Measurements from ENCODE around the gene TRMT11. TPM values are rescaled to one million over a fixed set of nuclear protein-coding genes. Genes with fewer than 3 reads are reported as not detected.

The TRMT11 gene
- total RNA-seq, 1 experiment from 2014 or later = 140 TPM

DNA sequence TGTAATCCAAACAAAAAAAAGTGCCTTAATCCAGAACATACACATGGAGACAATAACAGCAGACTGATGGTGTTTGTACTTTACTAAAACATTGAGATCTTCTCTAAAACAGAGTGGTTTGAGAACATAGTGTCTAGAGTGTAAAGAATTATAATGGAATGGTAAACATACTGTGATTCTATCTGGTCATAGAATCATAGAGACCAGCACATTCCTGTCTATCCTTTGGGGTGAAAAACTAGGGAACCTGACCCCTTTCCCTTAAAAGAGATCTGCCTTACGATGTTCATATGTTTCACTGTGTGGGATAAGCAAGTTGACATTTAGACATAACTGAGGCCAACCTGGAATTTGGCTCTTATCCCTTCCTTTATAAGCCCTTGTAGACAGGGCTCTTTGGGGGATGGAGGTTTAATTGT lies 55.7 kb downstream of the TRMT11 start:
- Histone ChIP-seq H3K9ac (ENCODE audit: low read length) (no peak overlapping the region), H3K79me2 (ENCODE audit: low read length) (peaks cover 56% of the 10 kb centered on the region), H3K4me1 (ENCODE audit: low read length) (no peaks in the 10 kb centered on the region), H3K9me2 (replicated peaks; ENCODE audit: insufficient read depth, low read length) (no peaks in the 10 kb centered on the region), H3K36me3 (ENCODE audit: insufficient read depth, low read length) (peaks cover 64% of the 10 kb centered on the region), H4K20me1 (ENCODE audit: insufficient read depth, low read depth, low read length) (no peaks in the 10 kb centered on the region), H3K9me3 (ENCODE audit: low read length) (no peaks in the 10 kb centered on the region), H3K27me3 (ENCODE audit: low read length) (no peaks in the 10 kb centered on the region), H3K27ac (ENCODE audit: low read length) (no peak overlapping the region), H3K4me2 (ENCODE audit: low read depth, low read length, poor library complexity, severe bottlenecking) (no peak overlapping the region), H3K4me3 (ENCODE audit: low read length) (no peak overlapping the region), H2AFZ (ENCODE audit: low read length) (no peak overlapping the region)
- DNase-seq = no peak

DNA sequence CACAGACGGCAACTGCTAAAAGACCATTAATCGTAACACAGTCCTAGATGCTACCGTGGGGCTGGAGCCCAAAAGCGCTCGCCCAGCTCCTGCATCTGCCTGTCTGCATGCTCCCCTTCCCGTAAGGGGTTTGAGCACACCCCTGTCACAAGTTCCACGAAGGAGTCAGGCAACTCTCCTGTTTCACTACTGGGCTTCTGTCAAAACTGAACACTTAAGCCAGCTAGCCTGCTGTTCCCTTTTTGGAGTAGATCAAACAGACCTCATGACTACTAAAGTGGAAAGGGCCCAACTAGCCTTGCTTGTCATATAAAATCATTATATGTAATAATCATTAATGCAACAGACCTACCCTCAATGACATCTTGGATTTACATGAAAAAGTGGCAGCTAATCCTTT lies 61.3 kb downstream of the TRMT11 start:
- Histone ChIP-seq H3K36me3 (ENCODE audit: insufficient read depth, low read length) (peaks cover 20% of the 10 kb centered on the region), H3K4me2 (ENCODE audit: low read depth, low read length, poor library complexity, severe bottlenecking) (no peak overlapping the region), H3K9ac (ENCODE audit: low read length) (no peak overlapping the region), H3K9me3 (ENCODE audit: low read length) (no peaks in the 10 kb centered on the region), H3K79me2 (ENCODE audit: low read length) (peaks cover 27% of the 10 kb centered on the region), H3K4me3 (ENCODE audit: low read length) (no peak overlapping the region), H3K4me1 (ENCODE audit: low read length) (no peaks in the 10 kb centered on the region), H4K20me1 (ENCODE audit: insufficient read depth, low read depth, low read length) (no peaks in the 10 kb centered on the region), H3K9me2 (replicated peaks; ENCODE audit: insufficient read depth, low read length) (no peaks in the 10 kb centered on the region), H3K27ac (ENCODE audit: low read length) (no peak overlapping the region), H2AFZ (ENCODE audit: low read length) (no peak overlapping the region), H3K27me3 (ENCODE audit: low read length) (no peaks in the 10 kb centered on the region)
- no peak for DNase-seq

DNA sequence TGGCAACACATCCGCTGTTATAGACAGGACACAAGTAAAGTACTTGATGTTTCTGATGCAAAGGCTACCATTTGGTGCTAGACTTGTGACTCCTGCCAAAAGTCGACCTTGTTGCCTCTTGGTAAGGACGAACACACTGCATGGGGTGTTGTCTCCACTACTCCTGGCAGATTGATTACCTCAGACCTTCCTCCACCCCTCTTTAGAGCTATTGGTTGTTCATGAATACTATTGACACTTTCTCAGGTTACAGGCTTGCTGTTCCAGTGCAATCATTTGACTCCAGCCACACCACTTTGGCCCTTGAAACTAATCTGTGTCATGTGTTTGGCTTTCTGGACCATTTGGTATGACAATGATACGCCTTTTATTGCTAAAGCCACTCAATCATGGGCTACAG lies 62.3 kb downstream of the TRMT11 start:
- no peak overlapping the region for H2AFZ ChIP-seq (ENCODE audit: low read length)
- H3K27me3 ChIP-seq (ENCODE audit: low read length) = no peaks in the 10 kb centered on the region
- no peaks in the 10 kb centered on the region for H3K9me3 ChIP-seq (ENCODE audit: low read length)
- H3K36me3 ChIP-seq (ENCODE audit: insufficient read depth, low read length) = peaks cover 28% of the 10 kb centered on the region
- no peaks in the 10 kb centered on the region for H3K4me1 ChIP-seq (ENCODE audit: low read length)
- H3K9ac ChIP-seq (ENCODE audit: low read length) = no peak overlapping the region
- no peak for DNase-seq
- H3K4me3 ChIP-seq (ENCODE audit: low read length) = no peak overlapping the region
- H3K4me2 ChIP-seq (ENCODE audit: low read depth, low read length, poor library complexity, severe bottlenecking) = no peak overlapping the region
- peaks cover 25% of the 10 kb centered on the region for H3K79me2 ChIP-seq (ENCODE audit: low read length)
- no peaks in the 10 kb centered on the region for H4K20me1 ChIP-seq (ENCODE audit: insufficient read depth, low read depth, low read length)
- H3K27ac ChIP-seq (ENCODE audit: low read length) = no peak overlapping the region
- H3K9me2 ChIP-seq (replicated peaks; ENCODE audit: insufficient read depth, low read length) = no peaks in the 10 kb centered on the region

DNA sequence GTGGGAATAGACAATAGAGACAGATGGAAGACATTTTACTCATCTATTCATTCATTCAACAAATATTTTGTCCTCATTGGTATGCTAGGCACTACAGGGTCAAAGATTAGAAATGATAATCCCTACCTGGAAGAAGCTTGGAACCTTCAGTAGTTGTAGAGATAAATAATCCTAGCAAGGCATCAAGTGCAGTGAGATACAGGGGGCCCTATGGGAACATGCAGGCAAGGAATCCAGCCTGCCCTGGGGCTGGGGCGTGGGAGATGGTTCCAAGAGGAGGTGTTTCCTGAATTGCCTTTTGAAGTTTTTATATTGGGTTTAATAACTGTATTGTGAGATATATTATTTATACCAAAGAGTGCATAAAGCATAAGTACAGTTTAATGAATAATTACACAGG lies 64.5 kb downstream of the TRMT11 start:
- H3K9ac ChIP-seq (ENCODE audit: low read length) = no peak overlapping the region
- H4K20me1 ChIP-seq (ENCODE audit: insufficient read depth, low read depth, low read length) = no peaks in the 10 kb centered on the region
- DNase-seq = no peak
- peaks cover 37% of the 10 kb centered on the region for H3K36me3 ChIP-seq (ENCODE audit: insufficient read depth, low read length)
- no peaks in the 10 kb centered on the region for H3K9me3 ChIP-seq (ENCODE audit: low read length)
- H3K4me3 ChIP-seq (ENCODE audit: low read length) = no peak overlapping the region
- no peak overlapping the region for H2AFZ ChIP-seq (ENCODE audit: low read length)
- no peaks in the 10 kb centered on the region for H3K27me3 ChIP-seq (ENCODE audit: low read length)
- H3K27ac ChIP-seq (ENCODE audit: low read length) = no peak overlapping the region
- H3K79me2 ChIP-seq (ENCODE audit: low read length) = peaks cover 13% of the 10 kb centered on the region; the same call in 1 of the 2 replicates
- no peaks in the 10 kb centered on the region for H3K4me1 ChIP-seq (ENCODE audit: low read length)
- H3K9me2 ChIP-seq (replicated peaks; ENCODE audit: insufficient read depth, low read length) = no peaks in the 10 kb centered on the region
- H3K4me2 ChIP-seq (ENCODE audit: low read depth, low read length, poor library complexity, severe bottlenecking) = no peak overlapping the region

DNA sequence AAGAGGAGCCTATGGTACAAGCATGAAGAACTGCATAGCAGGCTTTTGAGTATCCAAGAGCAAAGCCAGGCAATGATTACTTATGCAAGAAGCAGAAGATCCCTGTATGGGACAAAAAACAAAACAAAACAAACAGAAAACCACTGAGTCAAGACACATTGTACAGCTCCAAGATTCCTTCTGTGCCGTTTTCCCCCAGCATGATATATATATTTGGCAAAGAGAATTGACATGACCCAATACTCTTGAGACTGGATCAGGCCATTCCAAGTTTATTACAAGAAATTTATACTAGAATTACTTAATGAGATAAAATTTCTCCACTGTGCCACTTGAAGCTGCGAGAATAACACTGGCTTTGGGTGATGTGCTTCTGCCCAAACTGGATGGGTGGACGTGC lies 65.5 kb downstream of the TRMT11 start:
- H3K9me2 ChIP-seq (replicated peaks; ENCODE audit: insufficient read depth, low read length) = no peaks in the 10 kb centered on the region
- H3K27me3 ChIP-seq (ENCODE audit: low read length) = no peaks in the 10 kb centered on the region
- no peak overlapping the region for H2AFZ ChIP-seq (ENCODE audit: low read length)
- H3K36me3 ChIP-seq (ENCODE audit: insufficient read depth, low read length) = peaks cover 31% of the 10 kb centered on the region
- no peak overlapping the region for H3K4me3 ChIP-seq (ENCODE audit: low read length)
- no peak overlapping the region for H3K27ac ChIP-seq (ENCODE audit: low read length)
- no peaks in the 10 kb centered on the region for H3K4me1 ChIP-seq (ENCODE audit: low read length)
- no peak overlapping the region for H3K4me2 ChIP-seq (ENCODE audit: low read depth, low read length, poor library complexity, severe bottlenecking)
- H3K9ac ChIP-seq (ENCODE audit: low read length) = no peak overlapping the region
- DNase-seq = no peak
- no peaks in the 10 kb centered on the region for H3K9me3 ChIP-seq (ENCODE audit: low read length)
- peaks cover 5% of the 10 kb centered on the region; the same call in 1 of the 2 replicates for H3K79me2 ChIP-seq (ENCODE audit: low read length)
- H4K20me1 ChIP-seq (ENCODE audit: insufficient read depth, low read depth, low read length) = no peaks in the 10 kb centered on the region

DNA sequence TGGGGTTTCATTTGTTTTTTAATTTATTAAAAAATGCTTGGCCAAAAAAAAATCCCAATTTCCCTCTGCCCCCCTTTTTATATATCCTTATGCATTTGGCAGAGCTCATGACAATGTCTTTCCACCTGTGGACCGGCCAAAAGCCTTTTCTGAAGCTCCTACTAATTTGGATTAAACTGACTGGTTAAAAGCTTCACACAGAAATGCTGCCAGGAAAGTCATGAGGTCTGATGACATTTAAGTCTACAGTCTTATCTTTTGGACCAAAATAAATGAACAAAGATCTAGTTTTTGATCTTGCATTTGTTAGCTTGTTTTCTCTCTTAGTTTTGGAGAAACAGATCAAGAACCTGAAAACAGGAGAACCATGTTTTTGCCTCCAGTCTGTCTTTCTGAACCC lies 66.1 kb downstream of the TRMT11 start:
- H3K9me3 ChIP-seq (ENCODE audit: low read length) = no peaks in the 10 kb centered on the region
- H2AFZ ChIP-seq (ENCODE audit: low read length) = no peak overlapping the region
- no peaks in the 10 kb centered on the region for H4K20me1 ChIP-seq (ENCODE audit: insufficient read depth, low read depth, low read length)
- H3K4me1 ChIP-seq (ENCODE audit: low read length) = no peaks in the 10 kb centered on the region
- H3K27ac ChIP-seq (ENCODE audit: low read length) = no peak overlapping the region
- H3K4me2 ChIP-seq (ENCODE audit: low read depth, low read length, poor library complexity, severe bottlenecking) = no peak overlapping the region
- H3K4me3 ChIP-seq (ENCODE audit: low read length) = no peak overlapping the region
- H3K9me2 ChIP-seq (replicated peaks; ENCODE audit: insufficient read depth, low read length) = no peaks in the 10 kb centered on the region
- H3K9ac ChIP-seq (ENCODE audit: low read length) = no peak overlapping the region
- H3K36me3 ChIP-seq (ENCODE audit: insufficient read depth, low read length) = peaks cover 28% of the 10 kb centered on the region
- no peaks in the 10 kb centered on the region for H3K27me3 ChIP-seq (ENCODE audit: low read length)
- H3K79me2 ChIP-seq (ENCODE audit: low read length) = peaks cover 9% of the 10 kb centered on the region; the same call in 1 of the 2 replicates
- no peak for DNase-seq

DNA sequence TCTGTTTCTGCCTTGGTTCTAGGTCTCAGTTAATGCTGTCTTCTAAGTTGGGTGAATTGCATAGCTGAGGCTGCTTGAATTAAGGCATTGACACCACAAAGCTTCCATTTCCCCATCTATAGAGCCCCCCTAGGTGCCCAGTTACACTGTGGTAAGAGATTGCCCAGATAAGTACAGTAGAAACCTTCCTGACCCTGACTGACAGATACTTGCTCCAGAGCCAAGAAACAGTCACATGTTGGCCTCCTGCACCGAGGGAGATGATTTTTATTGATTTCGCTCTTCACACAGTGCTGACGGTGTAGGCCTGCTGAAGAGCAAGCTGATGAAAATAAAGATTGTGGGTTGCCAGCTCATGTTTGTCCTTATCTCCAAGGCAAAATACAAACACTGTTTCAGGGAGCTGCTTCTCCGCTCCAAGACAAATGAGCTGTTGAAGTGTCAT lies 67.9 kb downstream of the TRMT11 start:
- no peaks in the 10 kb centered on the region for H3K9me2 ChIP-seq (replicated peaks; ENCODE audit: insufficient read depth, low read length)
- peaks cover 27% of the 10 kb centered on the region for H3K36me3 ChIP-seq (ENCODE audit: insufficient read depth, low read length)
- no peaks in the 10 kb centered on the region for H3K9me3 ChIP-seq (ENCODE audit: low read length)
- H3K27ac ChIP-seq (ENCODE audit: low read length) = no peak overlapping the region
- H3K4me1 ChIP-seq (ENCODE audit: low read length) = no peaks in the 10 kb centered on the region
- H4K20me1 ChIP-seq (ENCODE audit: insufficient read depth, low read depth, low read length) = no peaks in the 10 kb centered on the region
- H3K9ac ChIP-seq (ENCODE audit: low read length) = no peak overlapping the region
- no peak overlapping the region for H3K4me3 ChIP-seq (ENCODE audit: low read length)
- H3K79me2 ChIP-seq (ENCODE audit: low read length) = 0 out of 2 replicates have a peak, but pooled peaks cover 4% of the 10 kb centered on the region
- H3K27me3 ChIP-seq (ENCODE audit: low read length) = no peaks in the 10 kb centered on the region
- no peak for DNase-seq
- H3K4me2 ChIP-seq (ENCODE audit: low read depth, low read length, poor library complexity, severe bottlenecking) = no peak overlapping the region
- no peak overlapping the region for H2AFZ ChIP-seq (ENCODE audit: low read length)

DNA sequence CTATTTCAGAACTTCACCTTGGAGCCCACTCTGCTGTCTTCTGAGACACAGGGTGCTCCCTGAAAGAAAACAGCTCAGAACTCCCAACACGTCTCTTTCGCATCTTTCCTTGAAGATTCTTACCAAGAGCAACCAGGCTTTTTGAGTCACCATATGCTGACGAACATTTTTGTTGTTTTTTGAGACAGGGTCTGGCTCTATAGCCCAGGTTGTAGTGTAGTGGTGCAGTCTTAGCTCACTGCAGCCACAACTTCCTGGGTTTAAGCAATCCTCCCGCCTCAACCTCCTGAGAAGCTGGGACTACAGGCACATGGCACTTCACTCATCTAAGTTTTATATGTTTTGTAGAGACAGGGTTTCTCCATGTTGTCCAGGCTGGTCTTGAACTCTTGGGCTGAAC lies 68.5 kb downstream of the TRMT11 start:
- H3K4me1 ChIP-seq (ENCODE audit: low read length) = no peaks in the 10 kb centered on the region
- no peak overlapping the region for H3K9ac ChIP-seq (ENCODE audit: low read length)
- 0 out of 2 replicates have a peak, but pooled peaks cover 4% of the 10 kb centered on the region for H3K79me2 ChIP-seq (ENCODE audit: low read length)
- H2AFZ ChIP-seq (ENCODE audit: low read length) = no peak overlapping the region
- H3K9me3 ChIP-seq (ENCODE audit: low read length) = no peaks in the 10 kb centered on the region
- H3K27ac ChIP-seq (ENCODE audit: low read length) = no peak overlapping the region
- no peaks in the 10 kb centered on the region for H3K9me2 ChIP-seq (replicated peaks; ENCODE audit: insufficient read depth, low read length)
- no peaks in the 10 kb centered on the region for H3K27me3 ChIP-seq (ENCODE audit: low read length)
- H3K4me3 ChIP-seq (ENCODE audit: low read length) = no peak overlapping the region
- DNase-seq = no peak
- H4K20me1 ChIP-seq (ENCODE audit: insufficient read depth, low read depth, low read length) = no peaks in the 10 kb centered on the region
- H3K36me3 ChIP-seq (ENCODE audit: insufficient read depth, low read length) = peaks cover 26% of the 10 kb centered on the region
- H3K4me2 ChIP-seq (ENCODE audit: low read depth, low read length, poor library complexity, severe bottlenecking) = no peak overlapping the region

DNA sequence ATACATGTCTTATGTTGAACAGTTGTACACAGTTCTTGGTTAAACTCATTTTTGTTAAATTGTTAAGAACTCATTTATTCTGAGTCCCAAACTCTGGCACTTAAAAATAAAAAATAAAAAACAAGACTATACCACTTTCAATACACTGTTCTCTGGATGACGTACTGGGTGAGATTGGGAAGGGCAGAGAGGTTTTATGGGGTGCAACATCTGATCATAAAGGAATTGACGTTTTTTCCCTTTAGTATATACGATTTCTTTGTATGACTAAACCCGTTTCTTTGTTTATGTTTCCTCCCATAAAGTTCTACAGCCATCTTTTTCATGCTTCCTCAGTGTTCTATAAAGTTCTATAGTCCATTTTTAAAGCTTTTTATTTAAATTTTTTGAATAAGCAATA lies 69.1 kb downstream of the TRMT11 start:
- Histone ChIP-seq H3K9ac (ENCODE audit: low read length) (no peak overlapping the region), H3K4me1 (ENCODE audit: low read length) (no peaks in the 10 kb centered on the region), H4K20me1 (ENCODE audit: insufficient read depth, low read depth, low read length) (no peaks in the 10 kb centered on the region), H3K4me3 (ENCODE audit: low read length) (no peak overlapping the region), H3K36me3 (ENCODE audit: insufficient read depth, low read length) (peaks cover 26% of the 10 kb centered on the region), H3K27ac (ENCODE audit: low read length) (no peak overlapping the region), H2AFZ (ENCODE audit: low read length) (no peak overlapping the region), H3K27me3 (ENCODE audit: low read length) (no peaks in the 10 kb centered on the region), H3K4me2 (ENCODE audit: low read depth, low read length, poor library complexity, severe bottlenecking) (no peak overlapping the region), H3K9me3 (ENCODE audit: low read length) (no peaks in the 10 kb centered on the region), H3K9me2 (replicated peaks; ENCODE audit: insufficient read depth, low read length) (no peaks in the 10 kb centered on the region), H3K79me2 (ENCODE audit: low read length) (0 out of 2 replicates have a peak, but pooled peaks cover 4% of the 10 kb centered on the region)
- no peak for DNase-seq

All from Karpas-422 (cell line).